NCI-H1105 (cell line): ENCODE measurements around the gene GPC3.
A peak's percentile ranks its signal among the peaks of the same experiment; 100 is the strongest.

Experiments used
- DNase-seq: peaks from one replicate; lab custom pipeline; 2025; lab: John Stamatoyannopoulos, UW

GPC3 gene

DNA sequence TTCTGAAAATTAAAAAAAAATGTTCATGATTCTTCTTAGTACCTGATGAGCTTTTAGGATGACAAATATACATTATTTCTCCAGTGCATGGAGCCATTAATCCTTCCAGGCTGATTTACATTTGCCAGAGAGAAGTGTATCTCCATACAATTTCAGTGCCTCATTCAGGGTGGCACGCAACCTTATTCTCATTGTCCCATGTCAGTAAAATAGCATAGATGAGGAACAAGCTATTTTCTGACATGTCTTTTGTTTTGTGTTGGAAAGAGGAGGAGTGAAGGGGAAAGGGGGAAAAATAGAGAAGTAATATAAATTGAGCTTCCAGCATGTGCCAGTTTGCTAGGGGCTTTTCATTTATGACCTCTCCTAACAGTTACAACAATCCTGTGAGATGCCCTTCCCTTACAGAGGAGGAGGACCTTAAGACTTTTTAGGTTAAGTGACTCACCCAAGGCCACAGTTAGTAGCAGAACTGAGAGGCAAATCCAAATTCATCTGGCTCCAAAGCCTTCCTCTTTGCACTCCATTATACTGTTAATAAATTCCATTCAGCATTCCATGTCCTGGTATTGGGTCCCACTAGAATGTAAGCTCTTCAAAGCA is 295.3 kb downstream of the GPC3 start:
- DNase-seq = no peak

DNA sequence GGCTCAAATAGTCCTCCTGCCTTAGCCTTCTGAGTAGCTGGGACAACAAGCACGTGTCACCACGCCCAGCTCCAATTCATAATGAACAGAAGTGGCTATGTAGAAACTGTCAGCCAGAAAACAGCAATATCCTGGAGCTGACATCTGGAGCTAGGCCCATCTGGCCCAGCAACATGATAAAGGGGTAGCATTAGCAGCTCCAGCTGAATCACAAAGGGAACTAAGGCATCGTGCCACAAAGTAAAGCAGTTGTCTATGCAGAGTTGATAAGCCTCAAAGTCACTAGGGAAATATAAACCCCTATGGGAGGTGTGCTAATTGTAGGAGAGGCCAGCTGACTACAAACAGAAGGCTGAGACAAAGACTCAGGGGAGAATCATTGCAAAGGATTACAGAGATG is 299.6 kb downstream of the GPC3 start:
- no peak for DNase-seq

DNA sequence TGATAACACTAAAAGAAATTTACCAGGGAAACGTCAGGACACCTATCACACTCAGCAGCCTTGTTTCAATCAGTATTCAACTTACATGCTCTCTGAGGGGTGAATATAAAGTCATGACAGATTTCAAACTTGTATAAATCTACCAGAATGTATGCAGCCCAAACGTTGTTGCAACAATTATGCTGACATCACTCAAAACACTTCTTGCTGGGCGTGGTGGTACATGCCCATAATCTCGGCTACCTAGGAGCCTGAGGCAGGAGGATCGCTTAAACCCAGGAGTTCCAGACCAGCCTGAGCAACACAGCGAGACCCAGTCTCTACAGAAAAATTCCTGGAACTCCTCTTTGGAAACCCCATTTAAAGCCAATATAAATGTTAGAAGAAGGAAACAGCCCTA is 303.5 kb downstream of the GPC3 start:
- DNase-seq = no peak

DNA sequence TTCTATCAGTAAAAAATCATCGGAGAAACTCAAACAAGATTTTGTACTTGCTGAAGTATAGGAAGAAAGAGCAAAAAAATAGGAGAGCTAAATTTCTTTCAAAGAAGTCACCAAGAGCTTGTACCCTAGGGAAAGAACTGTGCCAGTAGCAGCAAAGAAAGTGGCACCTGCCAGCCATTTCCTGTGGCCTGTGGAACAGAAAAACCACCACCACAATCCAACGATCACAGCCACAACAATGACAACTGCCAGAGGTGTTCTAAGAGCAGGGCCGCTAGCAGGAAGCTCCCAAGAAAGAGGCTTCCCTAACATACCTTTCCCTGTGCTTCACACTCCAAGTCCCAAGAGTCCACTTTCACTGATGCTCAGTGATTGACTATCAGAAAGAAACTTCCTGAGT is 304.0 kb downstream of the GPC3 start:
- no peak for DNase-seq

DNA sequence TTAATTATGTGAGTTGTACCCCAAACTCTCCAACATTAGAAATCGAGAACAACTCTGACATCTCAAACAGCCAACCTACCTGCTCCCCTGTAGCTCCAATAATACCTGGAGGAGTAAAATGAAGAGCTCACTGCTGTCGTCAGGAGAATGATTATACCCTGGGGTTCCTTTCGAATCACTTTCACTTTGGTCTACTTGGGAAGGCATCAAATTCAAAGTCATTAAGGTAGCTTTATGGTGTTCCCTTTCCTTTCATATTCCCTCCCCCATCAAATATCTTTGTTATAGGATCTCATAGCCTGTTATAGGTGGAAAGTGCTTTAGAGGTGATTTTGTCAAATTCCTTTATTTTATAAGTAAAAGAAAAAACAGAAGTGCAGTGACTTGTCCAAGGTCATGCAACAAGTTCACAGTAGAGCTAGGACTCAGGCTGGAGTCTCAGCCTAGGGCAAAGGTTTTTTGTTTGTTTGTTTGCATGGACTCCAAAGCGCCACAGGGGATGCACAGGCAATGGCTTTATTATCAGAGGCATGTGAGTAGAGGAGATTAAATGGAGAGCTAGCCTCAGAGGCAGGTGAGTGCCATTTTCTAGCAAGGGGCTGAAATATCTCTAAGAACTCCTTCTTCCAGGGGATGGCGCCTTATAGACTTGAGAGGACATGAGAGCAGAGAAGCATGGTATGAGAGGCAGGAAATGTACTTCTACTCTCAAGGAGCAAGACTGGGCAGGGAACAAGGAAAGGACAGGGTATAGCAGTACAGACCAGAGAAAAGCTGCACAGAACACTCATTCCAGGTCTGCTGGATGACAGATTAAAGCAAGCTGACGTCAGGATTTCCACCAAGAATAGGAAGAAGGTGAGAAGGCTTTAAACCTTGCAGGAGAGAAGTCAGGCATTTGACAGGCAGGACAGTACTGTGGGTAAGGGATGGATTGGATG is 308.0 kb downstream of the GPC3 start:
- no peak for DNase-seq

DNA sequence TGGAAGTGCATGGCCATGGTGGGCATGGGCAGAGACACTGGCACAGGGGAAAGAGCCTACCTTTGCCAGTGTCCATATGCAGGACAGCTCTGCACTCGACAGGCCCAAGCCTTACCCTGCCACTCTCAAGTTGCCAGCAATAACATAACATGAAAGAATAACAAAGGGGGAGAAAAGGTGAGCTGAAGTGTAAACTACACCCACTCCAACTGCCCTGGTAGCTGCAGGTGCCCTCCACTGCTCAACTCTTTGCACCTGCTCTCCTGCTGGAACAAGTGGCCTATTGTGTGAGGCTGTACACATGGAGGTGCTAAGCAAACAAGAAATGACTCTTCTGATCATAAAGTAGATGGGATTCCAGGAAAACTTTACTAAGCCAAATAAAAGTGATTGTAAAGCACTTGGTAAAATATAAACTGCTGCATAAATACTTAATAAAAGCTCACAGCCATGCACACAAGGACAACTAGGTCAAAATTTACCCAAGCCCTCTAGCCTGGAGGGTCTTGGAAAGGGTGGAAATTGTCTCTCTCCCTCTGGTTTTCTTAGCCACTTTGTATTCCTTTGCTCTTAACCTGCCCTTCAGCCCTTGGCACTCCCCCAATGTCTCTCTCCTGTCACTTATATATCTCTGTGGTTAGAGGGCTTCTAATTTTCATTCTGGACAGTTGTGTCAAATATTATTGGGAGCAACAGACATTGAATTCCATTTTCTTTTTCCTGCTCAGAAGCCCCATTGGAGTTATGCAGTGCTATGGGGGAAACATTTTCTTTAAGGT is 308.9 kb downstream of the GPC3 start:
- DNase-seq = peak; percentile 86

DNA sequence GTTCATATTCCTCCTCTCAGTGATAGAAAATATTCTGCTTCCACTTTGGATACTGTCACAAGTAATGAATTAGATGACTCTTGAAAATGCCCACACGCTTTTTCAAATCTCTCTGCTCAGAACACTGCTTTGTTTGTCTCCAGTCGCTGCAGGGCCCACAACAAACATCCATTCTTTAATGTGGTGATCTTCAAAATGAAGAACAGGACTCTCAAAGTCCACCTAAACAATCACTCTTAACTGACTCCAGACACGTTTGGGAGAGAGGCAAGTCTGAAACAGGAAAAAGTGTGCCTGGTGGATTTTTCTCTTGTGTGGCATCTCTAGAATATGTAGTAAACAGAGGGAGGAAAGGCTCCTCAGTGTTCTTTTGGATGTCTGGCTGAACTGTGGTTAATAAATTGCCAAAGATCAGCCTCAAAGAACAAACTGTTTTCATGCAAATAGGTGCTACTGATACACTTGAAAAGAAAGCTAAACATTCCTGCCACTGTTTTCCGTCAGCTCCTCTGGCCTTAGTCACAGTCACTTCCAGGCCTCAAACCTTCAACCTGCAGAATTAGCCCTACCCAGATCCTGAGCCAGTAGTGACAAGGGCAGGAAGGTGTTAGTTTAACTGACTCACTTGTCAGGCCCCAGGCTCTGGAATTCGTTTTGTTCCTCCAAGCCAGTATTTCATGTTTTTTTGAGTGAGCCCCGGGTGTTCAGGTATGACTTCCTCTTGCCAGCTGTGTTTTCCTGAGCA is 310.5 kb downstream of the GPC3 start:
- no peak for DNase-seq

DNA sequence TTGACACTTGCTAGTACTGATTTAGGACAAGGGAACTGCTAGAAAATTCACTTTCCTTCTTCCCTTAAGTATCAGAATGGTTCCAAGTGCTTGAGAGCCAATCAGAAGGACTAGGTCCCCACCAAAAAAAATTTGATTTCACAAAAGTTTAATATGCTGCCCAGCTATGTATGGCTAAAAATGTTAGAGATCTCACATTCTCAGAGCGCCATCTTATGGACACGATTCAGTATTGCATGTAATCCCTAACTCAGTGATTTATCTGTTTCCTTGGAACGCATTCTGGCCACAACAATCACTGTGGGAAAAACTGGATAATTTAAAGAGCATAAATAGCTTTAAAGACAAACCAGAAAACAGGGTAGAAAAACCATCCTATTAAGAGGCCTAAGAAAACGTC is 315.0 kb downstream of the GPC3 start:
- DNase-seq = peak; percentile 5

DNA sequence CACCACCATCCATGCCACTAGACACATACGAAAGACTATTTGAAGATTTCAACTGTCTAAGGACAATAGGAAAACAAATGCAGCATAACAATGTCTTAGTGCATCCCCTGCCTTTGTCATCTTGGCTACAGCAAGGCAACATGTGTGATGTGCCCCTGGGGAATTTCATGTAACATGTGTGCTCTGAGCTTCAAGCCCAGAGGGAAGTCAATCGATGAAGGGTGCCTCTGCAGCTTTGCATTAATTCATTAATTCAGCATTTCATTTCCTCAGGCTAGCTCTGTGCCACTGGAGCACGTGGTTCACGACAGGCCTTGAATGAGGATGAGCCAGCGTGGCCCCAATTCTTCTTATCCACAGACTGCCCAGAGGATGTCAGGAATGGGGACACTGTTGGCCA is 316.2 kb downstream of the GPC3 start:
- DNase-seq = no peak

DNA sequence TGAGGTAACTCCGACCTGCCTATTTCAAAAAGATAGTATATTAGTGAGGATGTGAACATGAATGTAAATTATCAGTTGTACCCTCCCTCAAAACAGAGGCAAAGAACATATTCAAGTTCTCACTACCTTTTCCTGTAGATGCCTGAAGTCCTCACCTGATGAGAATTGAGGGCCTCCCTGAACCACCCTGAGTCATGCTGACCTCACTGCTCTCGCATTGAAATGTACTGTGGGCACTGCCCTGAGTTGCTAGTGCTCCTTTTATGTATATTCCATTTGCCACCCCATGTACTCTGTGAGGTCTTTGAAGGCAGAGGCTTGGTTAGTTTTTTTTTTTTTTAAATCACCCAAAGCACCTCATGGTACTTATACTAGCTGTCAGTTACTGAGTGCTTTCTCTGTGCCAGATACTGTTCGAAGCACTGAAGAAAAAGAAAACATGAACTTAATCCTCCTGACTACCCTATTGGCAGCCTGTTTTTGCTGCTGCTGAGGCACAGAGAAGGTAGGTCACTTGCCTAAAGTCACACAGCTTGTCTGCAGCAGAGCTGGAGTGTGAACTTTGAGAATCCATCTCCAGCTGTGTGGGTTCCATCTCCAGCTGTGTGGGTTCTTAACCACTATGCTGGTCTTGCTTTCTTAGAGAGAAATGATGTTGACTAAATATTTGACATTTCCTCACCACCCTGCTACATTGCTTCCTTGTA is 317.0 kb downstream of the GPC3 start:
- DNase-seq = no peak

DNA sequence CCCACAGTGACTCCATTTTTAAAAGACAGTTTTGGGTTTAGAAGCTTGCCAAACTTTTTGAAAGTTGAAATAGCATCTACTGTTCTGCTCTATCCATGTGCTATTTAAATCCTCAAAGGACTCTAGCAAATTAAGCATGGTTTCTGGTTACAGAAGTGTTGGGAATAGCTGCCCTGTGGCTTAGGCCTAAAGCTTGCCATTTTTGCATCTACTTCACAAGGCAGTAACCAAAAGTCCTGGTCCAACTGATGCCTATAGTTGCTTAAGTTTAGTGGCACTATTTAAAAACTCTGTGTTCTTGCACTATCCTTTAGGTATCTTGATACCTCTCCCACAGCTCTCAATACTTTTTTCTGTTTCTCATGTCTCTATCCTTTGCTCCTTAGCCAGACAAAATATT is 319.1 kb downstream of the GPC3 start:
- DNase-seq = no peak

DNA sequence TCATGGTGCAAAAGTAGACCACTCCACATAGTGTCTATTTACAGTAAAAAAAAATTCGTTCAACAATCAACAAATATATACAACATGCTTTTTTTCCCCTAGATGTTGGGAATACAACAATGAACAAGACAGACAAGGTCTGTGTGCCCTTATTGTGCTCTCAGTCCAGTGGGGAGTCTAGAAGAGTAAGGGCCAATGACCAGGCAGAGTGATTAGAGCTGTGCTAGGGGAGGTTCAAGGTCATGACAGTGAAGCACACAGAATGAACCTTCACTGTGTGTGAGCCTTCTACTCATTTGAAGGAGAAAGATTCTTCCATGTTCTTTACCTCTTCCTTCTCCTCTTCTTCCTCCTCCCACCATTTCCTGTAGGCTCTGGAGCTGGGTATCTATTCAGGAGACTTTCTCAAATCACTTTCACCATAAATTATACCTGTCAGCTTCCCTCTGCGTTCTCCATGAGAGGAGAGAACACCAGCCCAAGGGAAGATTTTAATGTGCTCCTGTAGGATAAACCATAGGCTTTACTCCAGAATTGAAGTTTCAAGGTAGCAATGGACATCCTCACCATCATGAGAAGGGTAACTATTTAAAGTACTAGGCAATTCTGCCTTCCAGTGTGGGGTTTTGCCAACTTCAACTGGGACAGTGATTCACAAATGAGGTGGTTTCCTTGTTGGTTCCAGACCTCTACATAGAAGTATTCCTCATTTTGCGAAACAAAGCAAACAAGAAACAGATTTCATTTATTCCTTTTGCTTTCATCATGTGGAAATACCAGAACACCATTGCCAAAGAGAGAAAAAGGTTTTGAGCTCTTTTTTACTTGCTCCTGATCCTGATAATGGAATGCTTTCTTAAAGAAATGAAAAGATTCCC is 323.2 kb downstream of the GPC3 start:
- no peak for DNase-seq

DNA sequence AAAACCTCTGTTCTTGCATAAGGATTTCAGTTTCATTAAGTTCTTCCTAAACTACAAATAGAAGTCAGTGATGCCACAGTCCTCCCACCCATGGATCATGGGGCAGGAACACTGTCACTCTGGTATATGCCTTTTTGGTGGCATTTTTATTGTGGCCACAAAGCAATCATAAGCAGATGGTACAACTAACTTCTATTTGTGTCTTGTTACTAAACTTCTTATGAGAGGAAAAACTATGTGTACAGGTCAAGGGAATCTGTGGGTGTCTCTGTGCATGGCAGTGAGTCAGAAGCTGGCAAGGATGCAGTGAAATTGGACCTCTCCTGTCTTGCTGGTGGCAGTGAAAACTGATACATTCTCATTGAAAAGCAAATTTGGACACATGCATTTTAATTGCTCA is 325.1 kb downstream of the GPC3 start:
- DNase-seq = no peak

DNA sequence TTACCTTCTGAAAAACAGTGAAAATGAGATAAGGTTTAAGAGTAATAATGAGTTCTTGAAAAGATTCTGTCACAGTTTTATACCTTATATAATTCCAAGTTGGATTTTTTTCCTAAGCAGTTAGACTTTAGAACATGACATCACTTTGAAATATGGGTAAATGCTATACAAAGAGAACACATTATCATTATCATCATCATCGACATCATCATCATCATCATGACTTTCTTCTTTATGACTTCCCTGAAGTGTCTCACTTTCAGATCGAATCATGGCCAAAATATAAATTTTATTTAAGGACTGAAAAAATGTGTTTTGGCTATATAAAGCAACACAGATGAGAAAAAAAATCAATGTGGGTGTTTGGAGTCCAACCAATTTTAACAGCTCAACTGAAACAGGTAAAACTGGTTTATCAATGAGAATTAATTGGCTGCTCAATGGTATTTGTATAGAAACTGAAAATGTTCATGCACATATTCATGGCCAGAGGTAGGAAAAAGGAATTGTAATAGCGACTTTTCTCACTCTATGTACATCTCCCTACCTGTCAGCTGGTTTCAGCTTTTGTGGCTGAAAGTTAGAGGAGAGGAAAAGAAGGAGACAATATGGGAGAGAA is 327.0 kb downstream of the GPC3 start:
- no peak for DNase-seq

DNA sequence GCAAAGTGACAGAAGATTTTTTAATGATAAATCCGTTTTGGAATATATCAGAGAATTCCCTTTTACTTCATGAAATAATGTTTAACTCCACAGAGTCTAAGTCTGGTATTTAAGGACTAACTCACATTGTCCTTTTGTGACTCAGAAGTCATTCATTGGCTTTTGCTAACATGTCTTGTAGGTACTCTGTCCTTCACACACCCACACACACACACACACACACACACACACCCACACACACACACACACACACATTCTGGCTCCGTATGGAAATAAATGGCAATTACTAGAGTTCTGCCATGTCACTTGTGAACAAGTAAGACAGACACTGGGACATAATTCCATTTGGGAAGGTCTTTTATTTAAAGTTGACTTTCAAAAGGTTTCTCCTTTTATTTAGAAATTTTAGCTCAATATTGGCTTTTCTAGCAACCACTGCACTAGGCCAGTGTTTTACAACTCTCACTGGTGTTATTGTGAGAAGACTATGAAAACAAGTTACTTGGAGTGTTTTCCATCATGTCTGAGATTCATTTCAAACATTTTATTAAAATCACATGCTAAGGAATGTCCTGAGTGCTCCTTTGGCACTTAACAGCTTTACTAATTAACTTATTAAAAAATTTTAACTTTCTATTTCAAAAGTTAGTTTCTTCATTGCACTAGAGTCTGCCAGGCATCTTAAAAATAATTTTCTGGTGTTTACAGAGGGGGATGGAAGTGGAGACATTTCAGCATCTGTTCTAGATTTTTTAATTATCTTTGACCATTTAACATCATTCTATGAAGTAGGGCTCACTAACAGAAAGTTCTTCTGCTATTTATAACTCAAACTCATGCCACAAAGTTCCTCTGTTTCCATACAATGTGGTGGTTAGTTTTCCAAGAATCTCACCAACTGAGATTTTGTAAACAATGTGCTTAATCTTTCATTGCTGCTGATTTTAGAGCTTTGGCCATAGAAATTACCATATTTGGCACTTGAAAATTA is 329.8 kb downstream of the GPC3 start:
- no peak for DNase-seq

DNA sequence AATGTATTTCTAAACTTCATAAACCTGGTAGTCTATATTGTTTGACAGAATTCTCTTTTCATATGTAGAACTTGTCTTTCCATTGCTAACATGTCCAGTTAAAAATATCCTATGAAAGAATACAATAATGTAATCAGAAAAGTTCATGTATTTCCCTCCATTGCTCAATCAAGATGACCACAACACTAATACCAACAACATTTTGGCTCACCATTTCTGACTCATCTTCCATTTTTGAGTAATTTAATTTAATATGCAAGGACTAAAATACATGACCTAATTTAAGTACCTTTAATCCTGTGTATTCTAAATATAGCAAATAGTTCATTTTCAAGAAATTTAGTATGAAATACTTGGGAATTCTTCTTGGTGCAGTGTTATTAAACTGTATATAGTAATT is 330.6 kb downstream of the GPC3 start:
- no peak for DNase-seq

DNA sequence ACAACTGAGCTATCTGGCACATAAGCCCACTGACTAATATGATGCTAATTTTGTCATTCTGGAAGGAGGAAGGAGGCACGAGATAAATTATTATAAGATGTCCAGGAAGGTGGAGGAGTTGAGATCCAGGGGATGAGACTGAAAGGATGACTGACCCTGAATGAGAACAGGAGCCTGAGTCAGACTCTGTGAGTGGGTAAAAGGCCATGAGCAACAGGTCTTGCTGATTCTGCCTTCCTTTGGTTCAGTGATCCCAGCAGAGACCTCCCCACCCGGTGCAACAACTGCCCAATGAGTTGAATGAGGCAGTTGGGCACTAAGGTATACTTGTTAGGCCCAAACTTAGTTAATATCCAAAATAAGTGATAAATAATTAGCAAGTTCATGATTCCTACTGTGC is 332.0 kb downstream of the GPC3 start:
- no peak for DNase-seq

DNA sequence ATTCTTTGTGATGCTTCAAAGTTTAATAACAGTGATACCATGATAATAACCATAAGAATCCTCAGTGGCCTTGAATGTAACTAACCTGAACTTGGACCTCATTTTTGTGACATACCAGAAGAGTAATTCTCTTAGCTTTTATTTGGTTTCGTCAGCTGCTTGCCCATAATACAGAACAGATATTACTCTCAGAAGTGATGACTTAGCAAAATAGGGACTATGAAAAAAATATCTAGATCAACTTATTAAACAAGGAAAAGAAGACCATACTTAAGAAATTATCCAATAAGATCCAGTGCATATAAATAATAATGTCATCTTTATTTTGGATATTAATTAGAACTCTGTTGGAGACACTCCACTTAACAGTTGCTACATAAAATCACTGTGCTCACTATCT is 333.2 kb downstream of the GPC3 start:
- no peak for DNase-seq

DNA sequence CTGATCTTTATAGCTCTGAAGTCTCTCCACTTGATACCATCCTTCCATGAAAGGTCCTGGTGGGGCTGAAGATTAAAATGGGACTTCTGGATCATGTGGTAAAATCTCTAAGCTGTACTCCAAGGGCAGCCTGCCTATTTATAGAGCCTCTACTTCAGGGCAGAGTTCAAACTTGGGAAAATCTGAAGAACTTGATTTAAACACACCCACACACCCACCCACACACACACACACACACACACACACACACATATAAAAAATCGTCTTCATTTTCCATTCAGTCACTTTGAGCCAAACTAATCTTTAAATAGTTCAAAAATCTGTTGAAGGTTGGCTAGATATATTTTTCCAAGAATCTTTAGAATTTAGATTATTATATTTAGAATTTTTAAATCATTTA is 335.2 kb downstream of the GPC3 start:
- DNase-seq = no peak
